SK-N-SH (cell line): ENCODE data around the gene BTF3. TPM values are rescaled to one million over a fixed set of nuclear protein-coding genes. Genes with fewer than 3 reads are reported as not detected.
A peak's percentile ranks its signal among the peaks of the same experiment; 100 is the strongest.

ENCODE experiments used
- CTCF ChIA-PET: fragments of 300-600, 350-600 bp; formaldehyde crosslinking; extraction: SDS; loops from one replicate; lab custom pipeline; 2021; lab: Yijun Ruan, JAX
- POLR2A ChIA-PET: fragments of 350-600 bp; sonication (Branson Sonifier 250); formaldehyde crosslinking; extraction: SDS; loops from one replicate; lab custom pipeline; 2020; ENCODE audit warnings: antibody characterized with exemption, inconsistent platforms; lab: Yijun Ruan, JAX
- DNase-seq: peaks from one replicate; pipeline ENCODE4 v3.0.0; 2012
- H2AFZ ChIP-seq: fragments of 200-600 bp; sonication (generic); 2 replicates; pipeline ENCODE4 v1.8.1; 2016; ENCODE audit warnings: antibody characterized with exemption, mild to moderate bottlenecking, low read depth
- H3F3A ChIP-seq: fragments of 200-600 bp; sonication (generic); replicated peaks from 2 replicates; pipeline ENCODE3; 2016; ENCODE audit warnings: antibody characterized with exemption, mild to moderate bottlenecking; ENCODE audit not compliant: insufficient read depth
- H3K27ac ChIP-seq, 2 experiments: fragments of 200-500 bp in 1 of 2; fragments of 200-600 bp in 1 of 2; sonication (Bioruptor generic) in 1 of 2; sonication (generic), shearing (Covaris generic) in 1 of 2; 2 replicates each; pipeline versions ENCODE4 v1.5.1 to v1.6.1; 2014 to 2016; ENCODE audit warnings: low read depth in 2 of 2, inconsistent platforms in 1 of 2, low read length in 1 of 2, mild to moderate bottlenecking in 1 of 2, mixed read lengths in 1 of 2
- H3K27me3 ChIP-seq: fragments of 200-600 bp; sonication (generic), shearing (Covaris generic); 2 replicates; pipeline ENCODE4 v1.6.1; 2016; ENCODE audit warnings: mixed run types; ENCODE audit not compliant: insufficient read depth
- H3K36me3 ChIP-seq, 2 experiments: fragments of 200-500 bp in 1 of 2; fragments of 200-600 bp in 1 of 2; sonication (Bioruptor generic) in 1 of 2; sonication (generic) in 1 of 2; replicated peaks in 1 of 2; 2 replicates each; pipeline versions ENCODE3 to v1.5.1; 2014 to 2016; ENCODE audit warnings: low read length in 1 of 2, mild to moderate bottlenecking in 1 of 2; ENCODE audit not compliant: insufficient read depth in 2 of 2, control insufficient read depth in 1 of 2
- H3K4me1 ChIP-seq, 2 experiments: fragments of 200-500 bp in 1 of 2; fragments of 200-600 bp in 1 of 2; sonication (Bioruptor generic) in 1 of 2; sonication (generic), shearing (Covaris generic) in 1 of 2; 2 replicates each; pipeline versions ENCODE4 v1.5.1 to v1.6.1; 2014 to 2016; ENCODE audit warnings: low read depth in 1 of 2, low read length in 1 of 2, mixed run types in 1 of 2; ENCODE audit not compliant: insufficient read depth in 2 of 2, control insufficient read depth in 1 of 2
- H3K4me2 ChIP-seq: fragments of 200-600 bp; sonication (generic), shearing (Covaris generic); 2 replicates; pipeline ENCODE4 v1.6.1; 2017; ENCODE audit warnings: mixed run types
- H3K4me3 ChIP-seq, 2 experiments: fragments of 200-500 bp in 1 of 2; fragments of 200-600 bp in 1 of 2; sonication (Bioruptor generic) in 1 of 2; sonication (generic), shearing (Covaris generic) in 1 of 2; 2 replicates each; pipeline versions ENCODE4 v1.5.1 to v1.8.1; 2014 to 2016; ENCODE audit warnings: low read depth in 2 of 2, inconsistent platforms in 1 of 2, low read length in 1 of 2, mild to moderate bottlenecking in 1 of 2, mixed read lengths in 1 of 2, moderate library complexity in 1 of 2
- H3K79me2 ChIP-seq: fragments of 200-600 bp; sonication (generic); 2 replicates; pipeline ENCODE4 v1.8.1; 2017; ENCODE audit warnings: mild to moderate bottlenecking; ENCODE audit not compliant: insufficient read depth
- H3K9ac ChIP-seq: fragments of 200-600 bp; sonication (generic); 2 replicates; pipeline ENCODE4 v1.6.1; 2017; ENCODE audit warnings: mixed run types
- H3K9me2 ChIP-seq: fragments of 200-600 bp; sonication (generic); 2 replicates; pipeline ENCODE4 v1.6.1; 2017; ENCODE audit warnings: mixed run types
- H3K9me3 ChIP-seq: fragments of 200-600 bp; sonication (generic); 2 replicates; pipeline ENCODE4 v1.6.1; 2017; ENCODE audit warnings: mixed run types, mild to moderate bottlenecking, moderate library complexity
- H4K20me1 ChIP-seq: fragments of 200-600 bp; sonication (generic); 2 replicates; pipeline ENCODE4 v1.6.1; 2017; ENCODE audit warnings: mild to moderate bottlenecking, mixed run types; ENCODE audit not compliant: insufficient read depth
- CHD2 ChIP-seq: fragments of 150-350 bp; IDR thresholded peaks from 2 replicates; pipeline ENCODE4 v1.6.1; 2018; ENCODE audit warnings: low read length; ENCODE audit not compliant: partially characterized antibody
- ELF1 ChIP-seq: IDR thresholded peaks from 2 replicates; pipeline ENCODE4 v1.4.0; 2012
- FOSL2 ChIP-seq: IDR thresholded peaks from 2 replicates; pipeline ENCODE4 v1.4.0; 2012; ENCODE audit warnings: low read depth, mild to moderate bottlenecking, moderate library complexity, borderline replicate concordance
- JUND ChIP-seq: IDR thresholded peaks from 2 replicates; pipeline ENCODE4 v1.4.0; 2012
- MEF2A ChIP-seq: IDR thresholded peaks from 2 replicates; pipeline ENCODE4 v1.4.0; 2012; ENCODE audit warnings: low read depth, borderline replicate concordance
- NRF1 ChIP-seq: IDR thresholded peaks from 2 replicates; pipeline ENCODE4 v1.6.1; 2012; ENCODE audit warnings: low read depth, mild to moderate bottlenecking, low read length
- RAD21 ChIP-seq: IDR thresholded peaks from 2 replicates; pipeline ENCODE4 v1.6.1; 2012; ENCODE audit warnings: mild to moderate bottlenecking, low read length
- RXRA ChIP-seq: IDR thresholded peaks from 2 replicates; pipeline ENCODE4 v1.4.0; 2012; ENCODE audit warnings: low read depth, mild to moderate bottlenecking, borderline replicate concordance
- SMC3 ChIP-seq: IDR thresholded peaks from 2 replicates; pipeline ENCODE4 v1.6.1; 2012; ENCODE audit warnings: low read depth, low read length, improper control_type of control experiment
- TEAD4 ChIP-seq: IDR thresholded peaks from 2 replicates; pipeline ENCODE4 v1.4.0; 2012; ENCODE audit warnings: mild to moderate bottlenecking, borderline replicate concordance; ENCODE audit not compliant: insufficient read depth
- YY1 ChIP-seq: IDR thresholded peaks from 2 replicates; pipeline ENCODE4 v1.4.0; 2012; ENCODE audit warnings: low read depth, mild to moderate bottlenecking
- WGBS: methylation state at CpG from one replicate; pipeline ENCODE4 v1.1.6; 2017; ENCODE audit warnings: low lambda C conversion rate; 5-methylcytosine and 5-hydroxymethylcytosine counted together
- polyA plus RNA-seq, 3 experiments: library from polyadenylated mRNA; depleted of rRNA; stranded (reverse); fragments of >200 nt; gene quantifications; 2 replicates each; pipeline ENCODE4 v1.2.3, GENCODE V29; 2012
- TF ChIP-seq, protein P1 (sequence below): fragments of 200-600 bp; sonication (generic); IDR thresholded peaks from 2 replicates; pipeline ENCODE4 v1.6.1; 2017; ENCODE audit warnings: antibody characterized with exemption, mild to moderate bottlenecking, moderate library complexity
- TF ChIP-seq, protein P2 (sequence below): fragments of 150-350 bp; IDR thresholded peaks from 2 replicates; pipeline ENCODE4 v1.6.1; 2016; ENCODE audit warnings: mild to moderate bottlenecking, low read depth, low read length
- TF ChIP-seq, protein P3 (sequence below): IDR thresholded peaks from 2 replicates; pipeline ENCODE4 v1.6.1; 2012; ENCODE audit warnings: mild to moderate bottlenecking, low read depth, low read length, moderate library complexity
- TF ChIP-seq, protein P4 (sequence below): IDR thresholded peaks from 2 replicates; pipeline ENCODE4 v1.4.0; 2012; ENCODE audit warnings: low read depth

The BTF3 gene
- polyA plus RNA-seq, 1 of the 3 experiments (the other 2 are of a cell fraction) = 492 TPM

DNA sequence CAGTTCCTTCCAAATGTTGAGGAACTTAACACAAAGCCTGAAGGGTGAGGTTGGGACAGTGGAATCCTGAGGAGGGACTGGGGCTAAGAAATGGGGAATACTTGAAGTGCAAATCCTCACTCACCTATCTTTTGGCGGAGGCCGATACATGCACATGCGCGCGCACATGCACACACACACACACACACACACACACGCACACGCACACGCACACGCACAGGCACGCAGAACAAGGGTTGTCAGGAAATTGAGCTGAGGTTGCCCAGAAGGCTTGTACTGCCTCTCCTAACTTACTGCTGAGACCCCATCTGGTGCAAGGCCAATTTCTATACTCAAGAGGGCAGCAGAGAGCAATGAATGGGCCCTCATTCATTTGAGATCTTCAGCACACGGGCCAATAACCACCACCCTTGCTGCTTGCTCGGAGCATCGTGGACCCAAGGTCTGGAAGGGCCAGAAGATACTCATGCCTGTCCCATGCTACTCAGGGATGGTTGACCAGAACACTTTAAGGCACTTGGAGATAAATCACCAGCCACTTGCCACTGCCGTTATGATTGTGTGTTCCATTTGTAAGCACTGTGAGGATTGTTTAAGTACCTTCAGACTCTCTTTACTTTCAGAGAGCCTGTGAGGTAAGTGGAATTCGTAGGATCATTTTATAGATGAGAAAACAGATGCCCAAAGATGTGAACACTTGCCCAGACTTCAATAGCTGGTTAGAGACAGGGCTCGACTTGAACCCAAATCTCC lies 21.5 kb downstream of the BTF3 start:
- Histone ChIP-seq H3K27me3 (no peaks in the 10 kb centered on the region), H3F3A (peaks cover 9% of the 10 kb centered on the region), H2AFZ (peak overlapping the region; percentile 54; the same call in 1 of the 2 replicates), H4K20me1 (no peaks in the 10 kb centered on the region), H3K4me3 (no peak overlapping the region), H3K79me2 (no peaks in the 10 kb centered on the region), H3K4me2 (no peak overlapping the region), H3K27ac (no peak overlapping the region), H3K4me1 (no peaks in the 10 kb centered on the region; a peak in 1 of 4 replicates), H3K36me3 (no peaks in the 10 kb centered on the region), H3K9me3 (no peaks in the 10 kb centered on the region), H3K9me2 (no peaks in the 10 kb centered on the region), H3K9ac (no peak overlapping the region)
- DNase-seq = peak; percentile 84
- CTCF ChIA-PET = interaction anchor here (0.5 to 9.8 kb wide), 20 partner anchors 8 to 273 kb away, joined by 3 to 100 read pairs (median 4); partner anchors contain the start of genes ANKRA2, BTF3 and UTP15
- TF ChIP-seq RXRA (no peak), RAD21 (peak; percentile 87), TEAD4 (no peak), SMC3 (peak; percentile 71; the same call in 1 of the 2 replicates), CHD2 (peak; percentile 17)
- TF ChIP-seq, protein P1, sequence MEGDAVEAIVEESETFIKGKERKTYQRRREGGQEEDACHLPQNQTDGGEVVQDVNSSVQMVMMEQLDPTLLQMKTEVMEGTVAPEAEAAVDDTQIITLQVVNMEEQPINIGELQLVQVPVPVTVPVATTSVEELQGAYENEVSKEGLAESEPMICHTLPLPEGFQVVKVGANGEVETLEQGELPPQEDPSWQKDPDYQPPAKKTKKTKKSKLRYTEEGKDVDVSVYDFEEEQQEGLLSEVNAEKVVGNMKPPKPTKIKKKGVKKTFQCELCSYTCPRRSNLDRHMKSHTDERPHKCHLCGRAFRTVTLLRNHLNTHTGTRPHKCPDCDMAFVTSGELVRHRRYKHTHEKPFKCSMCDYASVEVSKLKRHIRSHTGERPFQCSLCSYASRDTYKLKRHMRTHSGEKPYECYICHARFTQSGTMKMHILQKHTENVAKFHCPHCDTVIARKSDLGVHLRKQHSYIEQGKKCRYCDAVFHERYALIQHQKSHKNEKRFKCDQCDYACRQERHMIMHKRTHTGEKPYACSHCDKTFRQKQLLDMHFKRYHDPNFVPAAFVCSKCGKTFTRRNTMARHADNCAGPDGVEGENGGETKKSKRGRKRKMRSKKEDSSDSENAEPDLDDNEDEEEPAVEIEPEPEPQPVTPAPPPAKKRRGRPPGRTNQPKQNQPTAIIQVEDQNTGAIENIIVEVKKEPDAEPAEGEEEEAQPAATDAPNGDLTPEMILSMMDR = peak; percentile 81
- POLR2A ChIA-PET = interaction anchor here (1.0 kb wide), 1 partner anchor 45 kb away, joined by 3 read pairs; the partner anchor contains the start of gene ANKRA2
- WGBS = 20% methylated on average over 16 of the region's 16 CpGs

DNA sequence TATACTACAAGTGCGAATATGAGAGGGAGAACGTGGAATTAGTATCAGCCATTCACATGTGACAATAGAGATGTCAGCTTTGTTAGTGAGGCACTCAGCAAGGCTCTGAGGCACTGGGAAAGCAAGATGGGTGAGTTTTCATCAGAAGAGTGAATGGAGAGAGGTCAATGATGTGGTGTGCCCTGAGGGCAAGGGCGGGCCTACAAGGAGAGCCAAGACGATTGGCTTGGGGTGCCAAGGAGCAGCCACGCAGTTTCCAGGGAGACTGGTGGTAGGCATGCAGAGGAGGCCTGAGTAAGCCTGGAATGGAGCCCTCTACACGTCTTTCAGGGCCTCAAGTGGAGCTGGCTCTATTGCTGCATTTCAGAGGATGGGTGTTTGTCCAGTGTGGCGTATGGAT lies 24.7 kb downstream of the BTF3 start:
- no peak overlapping the region for H3K4me3 ChIP-seq
- no peaks in the 10 kb centered on the region for H4K20me1 ChIP-seq
- no peaks in the 10 kb centered on the region for H3K27me3 ChIP-seq
- no peak overlapping the region for H2AFZ ChIP-seq
- no peaks in the 10 kb centered on the region for H3K36me3 ChIP-seq
- 94% methylated on average over 6 of the region's 7 CpGs for WGBS
- no peak for DNase-seq
- POLR2A ChIA-PET = no interaction called here
- no peaks in the 10 kb centered on the region; a peak in 1 of 4 replicates for H3K4me1 ChIP-seq
- H3K79me2 ChIP-seq = no peaks in the 10 kb centered on the region
- H3K9me2 ChIP-seq = no peaks in the 10 kb centered on the region
- no peaks in the 10 kb centered on the region for H3K9me3 ChIP-seq
- H3K9ac ChIP-seq = no peak overlapping the region
- TF ChIP-seq YY1 (no peak), MEF2A (no peak), ELF1 (no peak), RXRA (no peak), FOSL2 (no peak), NRF1 (no peak), JUND (no peak)
- TF ChIP-seq, protein P2, sequence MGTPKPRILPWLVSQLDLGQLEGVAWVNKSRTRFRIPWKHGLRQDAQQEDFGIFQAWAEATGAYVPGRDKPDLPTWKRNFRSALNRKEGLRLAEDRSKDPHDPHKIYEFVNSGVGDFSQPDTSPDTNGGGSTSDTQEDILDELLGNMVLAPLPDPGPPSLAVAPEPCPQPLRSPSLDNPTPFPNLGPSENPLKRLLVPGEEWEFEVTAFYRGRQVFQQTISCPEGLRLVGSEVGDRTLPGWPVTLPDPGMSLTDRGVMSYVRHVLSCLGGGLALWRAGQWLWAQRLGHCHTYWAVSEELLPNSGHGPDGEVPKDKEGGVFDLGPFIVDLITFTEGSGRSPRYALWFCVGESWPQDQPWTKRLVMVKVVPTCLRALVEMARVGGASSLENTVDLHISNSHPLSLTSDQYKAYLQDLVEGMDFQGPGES = no peak
- TF ChIP-seq, protein P3, sequence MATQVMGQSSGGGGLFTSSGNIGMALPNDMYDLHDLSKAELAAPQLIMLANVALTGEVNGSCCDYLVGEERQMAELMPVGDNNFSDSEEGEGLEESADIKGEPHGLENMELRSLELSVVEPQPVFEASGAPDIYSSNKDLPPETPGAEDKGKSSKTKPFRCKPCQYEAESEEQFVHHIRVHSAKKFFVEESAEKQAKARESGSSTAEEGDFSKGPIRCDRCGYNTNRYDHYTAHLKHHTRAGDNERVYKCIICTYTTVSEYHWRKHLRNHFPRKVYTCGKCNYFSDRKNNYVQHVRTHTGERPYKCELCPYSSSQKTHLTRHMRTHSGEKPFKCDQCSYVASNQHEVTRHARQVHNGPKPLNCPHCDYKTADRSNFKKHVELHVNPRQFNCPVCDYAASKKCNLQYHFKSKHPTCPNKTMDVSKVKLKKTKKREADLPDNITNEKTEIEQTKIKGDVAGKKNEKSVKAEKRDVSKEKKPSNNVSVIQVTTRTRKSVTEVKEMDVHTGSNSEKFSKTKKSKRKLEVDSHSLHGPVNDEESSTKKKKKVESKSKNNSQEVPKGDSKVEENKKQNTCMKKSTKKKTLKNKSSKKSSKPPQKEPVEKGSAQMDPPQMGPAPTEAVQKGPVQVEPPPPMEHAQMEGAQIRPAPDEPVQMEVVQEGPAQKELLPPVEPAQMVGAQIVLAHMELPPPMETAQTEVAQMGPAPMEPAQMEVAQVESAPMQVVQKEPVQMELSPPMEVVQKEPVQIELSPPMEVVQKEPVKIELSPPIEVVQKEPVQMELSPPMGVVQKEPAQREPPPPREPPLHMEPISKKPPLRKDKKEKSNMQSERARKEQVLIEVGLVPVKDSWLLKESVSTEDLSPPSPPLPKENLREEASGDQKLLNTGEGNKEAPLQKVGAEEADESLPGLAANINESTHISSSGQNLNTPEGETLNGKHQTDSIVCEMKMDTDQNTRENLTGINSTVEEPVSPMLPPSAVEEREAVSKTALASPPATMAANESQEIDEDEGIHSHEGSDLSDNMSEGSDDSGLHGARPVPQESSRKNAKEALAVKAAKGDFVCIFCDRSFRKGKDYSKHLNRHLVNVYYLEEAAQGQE = no peak
- TF ChIP-seq, protein P4, sequence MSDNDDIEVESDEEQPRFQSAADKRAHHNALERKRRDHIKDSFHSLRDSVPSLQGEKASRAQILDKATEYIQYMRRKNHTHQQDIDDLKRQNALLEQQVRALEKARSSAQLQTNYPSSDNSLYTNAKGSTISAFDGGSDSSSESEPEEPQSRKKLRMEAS = no peak
- TF ChIP-seq, all 33 proteins: peak for 0
- CTCF ChIA-PET = interaction anchor here (1.1 to 9.8 kb wide), 2 partner anchors 14 to 68 kb away, joined by 3 to 100 read pairs; no protein-coding TSS in a partner anchor
- H3K4me2 ChIP-seq = no peak overlapping the region
- no peak overlapping the region for H3K27ac ChIP-seq
- H3F3A ChIP-seq = peaks cover 9% of the 10 kb centered on the region
